DMS114 treated with DMSO at 0.1 percent for 48 hours (cell line): ENCODE results near the gene CREB5.
"Not testable (repeated sequence)": the region's sequence is repeated elsewhere in the genome, so short reads cannot be mapped to it uniquely, and the experiment has no call there.

Source experiments
- DNase-seq: peaks from one replicate; lab custom pipeline; 2025; ENCODE audit not compliant: unreplicated experiment; lab: John Stamatoyannopoulos, UW

CREB5 gene

GRCh38 chr7:28544453-28545117 lies 132.3 kb downstream of the CREB5 start:
- DNase-seq: no peak

GRCh38 chr7:28546067-28546466 lies 133.7 kb downstream of the CREB5 start:
- no peak for DNase-seq

- no peak for DNase-seq
Observed at GRCh38 chr7:28547115-28547514, 134.8 kb downstream of the CREB5 start.

- DNase-seq: no peak
Observed at GRCh38 chr7:28548416-28548815, 136.1 kb downstream of the CREB5 start.

GRCh38 chr7:28549998-28550397 lies 137.7 kb downstream of the CREB5 start:
- DNase-seq: no peak

- DNase-seq: no peak
Observed at GRCh38 chr7:28550580-28551186, 138.4 kb downstream of the CREB5 start.

GRCh38 chr7:28551331-28551730 lies 139.0 kb downstream of the CREB5 start:
- no peak for DNase-seq

GRCh38 chr7:28551766-28552165 lies 139.4 kb downstream of the CREB5 start:
- not testable (repeated sequence) for DNase-seq

GRCh38 chr7:28554802-28555471 lies 142.6 kb downstream of the CREB5 start:
- DNase-seq: no peak

- DNase-seq: no peak
Observed at GRCh38 chr7:28556025-28556424, 143.7 kb downstream of the CREB5 start.

- no peak for DNase-seq
Observed at GRCh38 chr7:28556671-28557070, 144.4 kb downstream of the CREB5 start.

- DNase-seq: no peak
Observed at GRCh38 chr7:28558236-28558635, 145.9 kb downstream of the CREB5 start.

- DNase-seq: no peak
Observed at GRCh38 chr7:28560767-28561166, 148.4 kb downstream of the CREB5 start.

GRCh38 chr7:28564033-28564432 lies 151.7 kb downstream of the CREB5 start:
- DNase-seq: no peak

- DNase-seq: no peak
Observed at GRCh38 chr7:28564755-28565374, 152.5 kb downstream of the CREB5 start.

- DNase-seq: no peak
Observed at GRCh38 chr7:28565980-28566379, 153.7 kb downstream of the CREB5 start.

- no peak for DNase-seq
Observed at GRCh38 chr7:28570113-28570969, 158.0 kb downstream of the CREB5 start.

- no peak for DNase-seq
Observed at GRCh38 chr7:28570970-28571288, 158.6 kb downstream of the CREB5 start.

GRCh38 chr7:28571405-28571804 lies 159.1 kb downstream of the CREB5 start:
- DNase-seq: no peak

- DNase-seq: no peak
Observed at GRCh38 chr7:28572321-28573058, 160.2 kb downstream of the CREB5 start.
